HG03565 (cell line): ENCODE measurements around the gene NIM1K.
"Not testable (repeated sequence)": the region's sequence is repeated elsewhere in the genome, so short reads cannot be mapped to it uniquely, and the experiment has no call there.

Experiments used
- ATAC-seq: cut with Tn5 transposase; IDR thresholded peaks from one replicate; pipeline ENCODE4 v1.9.1; 2021; ENCODE audit warnings: mild to moderate bottlenecking, moderate library complexity; ENCODE audit not compliant: unreplicated experiment

NIM1K gene

DNA sequence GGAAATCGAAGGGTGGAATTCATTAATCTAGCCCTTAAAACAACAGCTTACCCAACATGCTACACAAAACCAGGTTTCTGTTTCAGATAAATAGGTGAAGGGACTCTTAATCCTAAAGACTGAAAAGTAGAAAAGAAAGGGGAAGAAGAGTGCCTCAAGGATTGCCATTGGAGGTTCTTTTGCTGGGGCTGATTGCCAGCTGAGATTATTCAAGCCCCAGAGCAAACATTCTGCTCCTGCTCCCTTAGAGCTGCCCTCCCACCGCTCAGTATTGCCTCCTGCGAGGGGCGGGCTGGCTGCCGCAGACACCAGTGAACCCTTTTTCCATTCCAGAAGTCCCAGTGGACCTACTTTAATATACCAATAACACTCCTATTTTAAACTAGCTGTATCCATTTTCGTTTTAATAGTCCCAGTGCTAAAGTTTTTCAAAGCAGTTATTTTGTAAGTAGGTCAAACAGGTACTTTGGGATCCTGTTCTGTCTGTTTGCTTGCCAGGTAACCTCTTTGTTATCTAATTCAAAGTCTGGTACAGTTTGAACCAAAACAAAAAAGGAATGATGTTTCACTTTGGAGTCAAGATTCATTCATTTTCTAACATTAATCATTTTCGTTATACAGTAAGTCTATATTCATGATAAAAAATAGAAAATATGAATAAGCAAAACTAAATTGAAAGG is 82.5 kb downstream of the NIM1K start:
- no peak for ATAC-seq

DNA sequence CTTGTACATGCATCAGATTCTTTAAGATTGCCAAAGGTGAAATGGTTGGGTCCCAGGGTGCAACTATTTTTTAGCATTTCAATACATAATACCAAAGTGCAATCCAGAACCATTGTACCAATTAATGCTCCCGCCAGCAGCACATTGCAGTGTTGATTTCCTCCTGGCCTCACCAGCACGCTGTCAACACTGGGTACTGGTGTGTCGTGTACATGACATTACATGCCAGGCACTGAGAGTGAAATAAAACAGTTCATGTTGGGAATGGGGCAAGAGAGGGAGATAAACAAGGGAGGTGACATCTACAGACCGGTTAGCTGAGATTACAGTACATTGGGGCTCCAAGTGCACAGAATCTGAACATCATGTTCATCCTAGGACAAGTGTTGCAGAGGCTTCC is 83.4 kb downstream of the NIM1K start:
- no peak for ATAC-seq

DNA sequence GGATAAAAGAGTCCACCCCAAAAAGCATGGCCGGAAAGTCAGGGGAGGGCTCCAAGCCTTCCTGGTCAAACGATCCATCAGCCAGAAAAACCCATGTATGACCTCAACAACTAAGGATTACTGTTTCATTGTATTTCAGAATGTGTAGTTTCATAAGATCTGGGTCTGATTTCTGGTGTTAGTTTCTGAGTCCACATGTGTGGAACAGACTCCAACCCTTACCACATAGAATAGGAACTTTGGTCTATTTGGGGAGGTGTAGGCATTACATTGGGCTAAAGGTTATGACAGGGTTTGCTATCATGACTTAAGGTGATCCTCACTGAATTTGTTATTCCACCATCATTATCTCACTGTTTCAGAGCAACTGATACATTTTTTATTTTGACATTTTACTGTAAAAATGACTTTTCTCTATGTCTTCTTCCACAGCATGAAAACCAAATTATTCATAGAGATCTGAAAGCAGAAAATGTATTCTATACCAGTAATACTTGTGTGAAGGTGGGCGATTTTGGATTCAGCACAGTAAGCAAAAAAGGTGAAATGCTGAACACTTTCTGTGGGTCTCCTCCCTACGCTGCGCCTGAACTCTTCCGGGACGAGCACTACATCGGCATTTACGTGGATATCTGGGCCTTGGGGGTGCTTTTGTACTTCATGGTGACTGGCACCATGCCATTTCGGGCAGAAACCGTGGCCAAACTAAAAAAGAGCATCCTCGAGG is 87.7 kb downstream of the NIM1K start:
- no peak for ATAC-seq

DNA sequence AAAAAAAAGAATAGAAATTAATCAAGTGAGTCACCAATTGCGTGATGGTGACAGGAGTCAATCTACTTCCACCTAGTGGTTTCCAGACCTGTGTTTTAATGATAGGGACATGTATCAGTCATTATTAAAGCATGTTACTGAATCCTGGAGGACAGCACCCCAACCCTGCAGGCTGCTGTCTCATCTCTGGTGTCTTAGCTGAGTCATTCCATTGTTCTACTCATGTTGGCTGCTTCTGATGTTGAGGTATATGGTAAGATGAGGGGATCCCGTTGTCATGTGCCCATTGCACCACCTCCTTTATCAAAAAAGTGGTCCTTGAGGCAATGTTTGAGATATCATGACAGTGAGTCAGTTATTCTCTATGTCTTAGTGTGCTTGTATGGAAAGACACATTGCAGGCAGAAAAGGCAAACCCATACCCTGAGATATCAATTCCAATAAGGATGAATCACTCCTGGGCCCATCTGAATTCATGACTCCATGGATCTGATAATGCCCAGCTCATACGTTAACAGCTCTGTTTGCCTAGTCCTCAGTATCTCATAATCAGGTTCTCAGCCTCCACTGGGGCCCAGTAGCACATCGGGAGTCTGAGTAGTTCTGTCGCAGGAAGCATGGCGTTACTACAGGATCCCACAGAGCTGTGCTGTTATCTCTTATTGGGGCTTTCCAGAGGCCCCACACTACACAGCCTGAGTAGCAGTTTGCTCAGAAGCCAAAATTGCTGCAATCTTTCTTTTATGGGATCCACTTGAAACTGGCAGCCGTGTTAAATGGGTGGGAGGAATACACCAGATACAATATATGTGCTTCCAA is 90.0 kb downstream of the NIM1K start:
- ATAC-seq = no peak

DNA sequence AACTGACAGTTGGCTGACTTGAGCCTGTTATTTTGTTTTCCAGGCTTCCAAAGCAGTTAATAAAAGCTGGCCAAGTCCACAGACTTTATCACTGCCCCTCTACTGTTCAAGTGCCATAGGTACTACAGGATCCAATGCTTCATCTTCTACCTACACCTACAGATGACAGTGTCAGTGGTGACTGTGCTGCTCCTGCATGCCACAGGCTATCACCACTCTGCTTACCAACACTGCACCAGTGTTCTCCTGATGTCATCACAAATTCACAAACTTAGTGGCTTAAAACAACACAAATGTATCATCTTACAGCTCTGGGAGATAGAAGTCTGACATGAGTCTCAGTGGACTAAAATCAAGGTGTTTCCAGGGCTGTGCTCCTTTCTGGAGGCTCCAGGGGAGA is 94.6 kb downstream of the NIM1K start:
- no peak for ATAC-seq

DNA sequence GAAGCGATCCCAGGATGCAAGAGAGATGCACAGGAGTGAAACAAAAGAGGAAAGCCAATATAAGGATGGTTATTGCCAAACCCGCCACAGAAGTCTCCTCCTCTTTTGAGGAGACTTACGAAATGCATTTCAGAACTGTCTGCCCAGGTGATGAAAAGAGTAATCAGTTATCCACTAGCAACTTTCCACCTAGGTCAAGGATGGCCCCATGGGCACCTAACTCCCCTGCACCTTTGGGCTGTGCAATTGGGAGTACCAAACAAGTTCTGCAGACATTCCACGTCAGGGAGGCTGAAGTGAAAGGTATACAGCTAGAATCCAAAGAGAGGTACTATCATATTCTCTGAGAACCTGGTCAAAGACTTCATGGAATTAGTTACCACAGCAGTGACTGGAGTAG is 95.5 kb downstream of the NIM1K start:
- ATAC-seq = no peak

DNA sequence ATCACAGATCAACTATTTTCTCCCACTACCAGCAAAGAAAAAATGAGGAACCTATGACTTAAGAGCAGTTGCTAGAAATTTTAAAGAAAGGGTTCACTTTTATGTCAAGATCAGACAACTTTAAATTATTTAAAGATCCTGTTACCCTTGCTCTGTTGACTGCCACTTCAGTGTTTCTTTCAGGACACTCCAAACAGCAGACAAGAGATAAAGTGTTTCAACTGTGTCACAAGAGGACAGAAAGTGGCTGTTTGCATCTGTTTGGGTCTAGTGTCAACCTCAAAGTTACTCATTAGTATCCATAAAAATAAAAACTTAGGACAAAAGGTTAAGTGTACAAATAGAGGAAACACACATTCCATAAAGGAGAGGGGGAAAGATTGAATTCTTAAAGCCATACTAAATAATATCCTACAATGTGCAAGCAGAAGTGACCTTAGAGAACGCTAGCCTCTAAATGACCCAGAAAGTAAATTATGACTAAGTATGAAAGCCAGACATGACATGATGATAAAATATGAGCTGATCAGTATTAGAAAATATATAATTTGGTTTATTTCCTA is 96.3 kb downstream of the NIM1K start:
- no peak for ATAC-seq

DNA sequence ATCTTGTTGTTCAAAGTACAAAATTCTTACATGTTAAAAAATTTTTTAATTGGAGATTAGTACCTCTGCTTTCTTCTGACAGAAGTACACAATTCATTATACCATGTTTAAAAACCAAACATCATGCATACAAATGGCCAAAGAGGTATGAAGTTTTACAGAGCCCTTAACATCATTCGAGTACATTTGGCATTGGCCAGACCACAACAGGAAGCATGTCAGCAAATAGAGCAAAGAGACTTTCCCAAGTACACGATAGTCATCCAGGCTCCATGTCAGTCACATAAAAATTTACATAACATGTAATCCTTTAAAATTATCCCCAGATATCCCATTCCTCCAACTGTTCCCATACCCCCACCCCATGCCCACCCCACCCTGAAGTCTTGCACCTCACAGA is 98.7 kb downstream of the NIM1K start:
- no peak for ATAC-seq

DNA sequence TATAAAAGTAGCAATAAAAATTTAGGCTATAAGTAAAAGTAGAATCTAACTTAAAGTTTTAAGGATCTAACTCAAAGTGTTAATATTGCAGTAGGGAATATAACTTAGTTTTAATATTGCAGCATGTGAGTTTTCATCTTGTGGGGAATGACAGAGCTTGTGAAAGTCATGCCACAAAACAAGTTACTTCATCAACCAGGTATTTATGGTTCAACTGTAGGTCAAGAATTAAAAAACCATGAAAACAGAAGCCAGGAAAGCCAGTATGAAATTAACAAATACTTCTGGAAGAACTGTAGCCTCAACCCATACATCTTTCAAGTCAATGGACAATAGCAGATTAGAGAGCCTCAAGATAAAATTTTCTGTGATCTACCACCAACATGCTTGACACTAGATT is 102.2 kb downstream of the NIM1K start:
- no peak for ATAC-seq

DNA sequence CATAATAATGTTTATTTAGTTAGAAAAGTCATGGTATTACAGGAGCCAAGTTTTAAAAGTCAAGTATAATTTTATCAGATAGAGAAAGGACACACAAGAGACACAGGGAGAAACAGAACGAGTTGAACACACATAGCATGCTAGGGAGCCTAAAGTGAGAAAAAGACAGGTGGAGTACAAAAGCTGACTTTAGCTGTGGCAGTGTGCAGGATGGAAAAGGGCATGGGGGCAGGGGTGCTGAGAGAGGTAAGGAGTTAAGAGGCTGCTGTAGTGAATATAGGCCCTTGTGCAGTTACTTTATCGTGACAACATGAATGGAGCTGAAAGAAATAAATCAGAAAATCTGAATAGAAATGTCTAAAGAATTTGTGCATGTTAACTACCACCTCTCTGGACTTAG is 103.2 kb downstream of the NIM1K start:
- ATAC-seq = no peak

DNA sequence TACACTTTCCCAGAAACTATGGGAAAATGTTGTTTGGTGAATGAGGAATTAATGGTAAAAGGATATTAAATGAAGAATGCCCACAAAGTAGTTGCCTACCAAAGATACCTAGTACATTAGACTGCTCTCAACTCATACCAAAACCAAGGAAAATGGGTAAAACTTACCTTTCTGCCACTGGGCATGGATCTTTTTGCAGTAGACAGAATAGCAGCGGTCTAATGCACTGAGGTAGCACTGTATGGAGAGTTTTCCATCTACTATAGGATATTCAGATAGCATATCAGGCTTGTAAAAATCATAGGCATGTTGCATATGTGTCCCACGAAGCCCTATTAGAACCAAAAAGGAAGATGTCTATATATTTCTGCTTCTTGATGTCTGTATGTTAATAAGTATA is 104.8 kb downstream of the NIM1K start:
- ATAC-seq = no peak

DNA sequence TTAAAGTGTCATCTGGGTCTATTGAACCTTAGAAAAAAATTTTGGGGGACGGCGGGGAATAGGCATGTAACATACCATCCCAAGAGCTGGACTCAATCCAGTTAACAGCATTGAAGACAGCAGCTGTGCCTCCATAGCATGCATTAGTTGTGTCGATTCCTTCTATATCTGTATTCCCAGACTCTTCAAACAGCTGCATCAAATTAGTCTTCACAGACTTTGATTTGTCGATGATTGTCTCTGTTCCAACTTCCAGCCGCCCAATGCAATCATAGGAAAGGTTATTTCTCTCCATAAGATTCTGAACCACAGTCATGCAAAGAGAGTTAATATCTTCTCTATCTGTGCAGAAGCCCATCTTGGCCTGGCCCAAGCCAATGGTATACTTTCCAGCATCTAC is 106.4 kb downstream of the NIM1K start:
- no peak for ATAC-seq

DNA sequence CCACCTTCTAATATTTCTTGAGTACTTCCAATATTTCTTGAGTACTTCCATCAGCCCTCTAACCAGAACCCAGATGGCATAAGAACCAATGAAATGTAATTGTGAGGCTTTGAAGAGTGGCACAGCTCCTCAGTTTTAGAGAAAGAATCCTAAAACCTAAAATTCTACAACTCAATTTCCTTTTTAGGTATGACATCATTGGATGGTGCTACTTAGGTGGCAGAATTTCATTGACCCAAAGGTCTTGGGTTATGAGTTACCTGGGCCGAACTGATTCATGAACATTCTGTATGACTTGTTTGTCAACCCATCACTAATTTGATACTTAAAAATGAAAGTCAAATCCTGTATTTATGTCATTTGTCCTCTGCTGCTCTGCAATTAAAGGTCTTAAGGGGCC is 108.1 kb downstream of the NIM1K start:
- no peak for ATAC-seq

DNA sequence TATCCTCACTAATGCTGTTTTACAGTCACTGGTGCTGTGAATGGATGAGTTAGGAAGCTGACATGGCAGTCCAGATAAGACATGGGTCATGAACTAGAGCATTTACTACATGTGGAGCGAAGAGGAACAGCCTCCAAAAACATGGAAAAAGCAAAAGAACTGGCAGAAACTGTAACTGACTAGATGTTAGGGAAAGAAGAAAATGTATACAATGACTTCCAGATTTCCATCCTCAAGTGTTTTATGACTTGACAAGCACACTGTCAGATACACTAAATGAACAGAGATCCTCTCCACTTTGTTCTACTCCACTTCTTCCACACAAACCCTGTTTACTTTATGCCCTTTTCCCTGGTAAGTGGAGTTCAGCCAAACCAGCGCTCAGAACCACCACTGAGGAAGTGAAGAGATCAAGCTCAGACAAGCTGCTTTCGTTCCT is 109.6 kb downstream of the NIM1K start:
- no peak for ATAC-seq

DNA sequence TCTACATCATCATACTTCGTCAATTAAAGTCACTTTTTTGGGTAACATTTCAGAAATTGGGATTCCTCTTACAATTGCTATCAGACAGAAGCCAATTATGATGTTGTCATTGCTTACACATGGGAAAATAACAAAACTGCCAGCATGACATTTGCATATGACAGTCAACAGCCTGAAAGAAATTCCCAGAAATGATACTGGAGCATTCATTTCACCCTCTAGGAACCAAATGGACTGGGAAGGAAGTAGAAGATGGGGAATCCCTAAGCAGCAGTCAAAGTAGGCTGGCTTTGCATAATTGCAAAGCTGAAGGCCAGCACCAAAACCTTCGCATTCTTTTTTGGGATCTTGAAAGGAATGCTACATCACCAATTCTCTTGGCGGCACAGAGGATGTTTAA is 110.5 kb downstream of the NIM1K start:
- ATAC-seq = no peak

DNA sequence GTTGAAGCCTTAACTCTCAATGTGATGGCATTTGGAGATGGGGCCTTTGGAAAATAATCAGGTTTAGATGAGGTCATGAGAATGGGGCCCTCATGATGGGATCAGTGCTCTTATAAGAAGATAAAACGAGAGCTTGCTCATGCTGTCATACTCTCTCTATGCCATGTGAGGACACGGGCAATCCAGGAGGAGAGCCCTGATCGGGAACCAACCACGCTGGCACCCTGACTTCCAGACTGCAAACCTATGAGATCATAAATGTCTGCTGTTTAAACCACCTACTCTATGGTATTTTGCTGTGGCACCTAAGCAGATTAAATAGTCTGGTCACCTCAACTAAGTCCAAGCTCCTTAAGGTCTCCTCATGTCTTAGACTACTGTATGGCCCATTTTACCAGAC is 111.2 kb downstream of the NIM1K start:
- ATAC-seq = no peak

DNA sequence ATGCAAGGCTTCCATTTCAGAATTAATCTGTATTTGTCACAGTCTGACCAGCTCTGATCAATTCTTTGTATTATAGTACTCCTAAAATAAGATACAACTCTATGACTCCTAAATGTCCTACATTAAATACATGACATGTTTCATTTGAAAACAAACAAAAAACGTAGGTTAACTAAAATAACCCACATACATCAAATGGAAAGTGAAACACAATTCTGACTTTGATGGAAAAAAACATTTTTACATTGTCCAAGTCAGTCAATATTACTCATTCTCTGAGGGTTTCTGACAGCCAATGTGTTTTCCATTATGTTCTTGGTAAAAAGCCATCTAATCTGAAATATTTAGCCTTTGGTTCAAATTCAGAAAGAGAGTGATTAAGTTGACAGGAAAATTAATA is 112.5 kb downstream of the NIM1K start:
- peak; percentile 37 for ATAC-seq

DNA sequence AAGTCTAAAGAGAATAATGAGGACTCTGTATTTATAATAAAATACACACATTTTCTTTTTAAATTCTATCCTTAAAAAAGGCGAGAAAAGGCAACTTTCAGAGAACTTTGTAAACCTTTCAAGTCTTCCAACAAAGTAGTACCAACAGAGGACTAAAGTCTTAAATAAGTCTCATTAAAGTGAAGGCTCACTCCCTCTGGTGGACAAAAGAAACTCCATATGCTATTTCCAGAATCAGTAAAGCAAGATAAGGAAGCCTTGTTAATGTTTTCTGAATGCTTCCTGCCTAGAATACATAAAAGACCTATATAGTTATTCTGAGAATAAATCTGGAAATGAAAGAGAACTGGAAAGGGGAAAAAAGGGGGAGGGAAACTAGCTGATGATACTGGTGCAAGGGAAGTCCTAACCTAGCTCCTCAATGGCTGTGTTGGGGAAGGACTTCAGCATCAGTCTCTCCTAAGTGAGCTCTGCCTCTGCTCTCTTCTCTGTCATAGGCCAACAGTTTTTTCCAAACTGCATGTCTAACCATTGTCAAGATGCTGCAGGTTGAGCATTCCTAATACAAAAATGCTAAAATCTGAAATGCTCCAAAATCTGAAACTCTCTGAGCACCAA is 114.0 kb downstream of the NIM1K start:
- no peak for ATAC-seq

DNA sequence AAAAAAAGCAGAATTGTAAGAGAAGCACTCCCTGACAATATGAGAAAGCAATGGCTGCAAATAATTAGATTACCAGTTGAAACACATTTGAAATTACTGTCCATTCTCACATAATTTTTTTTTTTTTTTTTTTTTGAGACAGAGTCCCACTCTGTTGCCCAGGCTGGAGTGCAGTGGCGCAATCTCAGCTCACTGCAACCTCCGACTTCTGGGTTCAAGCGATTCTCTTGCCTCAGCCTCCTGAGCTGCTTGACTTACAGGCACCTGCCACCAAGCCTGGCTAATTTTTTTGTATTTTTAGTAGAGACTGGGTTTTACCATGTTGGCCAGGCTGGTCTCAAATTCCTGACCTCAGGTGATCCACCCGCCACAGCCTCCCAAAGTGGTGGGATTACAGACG is 114.9 kb downstream of the NIM1K start:
- not testable (repeated sequence) for ATAC-seq

DNA sequence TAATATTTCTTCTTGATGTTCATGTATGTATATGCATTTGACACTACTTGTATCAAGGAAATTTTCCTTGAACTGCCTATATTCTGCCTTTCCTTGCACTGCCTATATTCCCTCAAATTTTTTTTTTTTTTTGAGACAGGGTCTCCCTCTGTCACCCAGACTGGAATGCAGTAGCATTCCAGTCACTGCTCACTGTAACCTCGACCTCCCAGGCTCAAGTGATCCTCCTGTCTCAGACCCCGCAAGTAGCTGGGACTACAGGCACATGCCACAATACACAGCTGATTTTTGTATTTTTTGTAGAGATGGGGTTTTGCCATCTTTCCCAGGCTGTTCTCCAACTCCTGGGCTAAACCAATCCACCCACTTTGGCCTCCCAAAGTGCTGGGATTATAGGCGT is 117.1 kb downstream of the NIM1K start:
- ATAC-seq = no peak

DNA sequence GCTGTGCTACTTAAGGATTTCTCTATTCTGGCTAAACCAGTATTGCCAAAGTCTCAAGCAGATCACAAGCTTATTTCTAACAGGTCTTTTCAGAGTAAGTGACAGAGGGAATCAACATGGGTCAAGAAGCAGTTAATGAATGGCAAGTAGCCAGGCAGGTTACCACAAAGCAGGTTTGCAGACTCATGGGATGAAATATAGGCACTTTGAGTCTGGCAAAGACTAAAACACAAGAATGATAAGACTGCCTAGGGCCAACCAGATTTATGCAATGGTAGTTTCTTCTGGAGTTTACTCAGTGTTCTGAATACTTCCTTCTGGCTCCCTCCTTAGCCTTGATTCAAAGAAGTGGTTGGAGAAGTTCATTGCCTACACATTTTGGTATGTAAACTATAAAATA is 117.6 kb downstream of the NIM1K start:
- ATAC-seq = no peak
